CD4-positive, alpha-beta memory T cell (primary cell): ENCODE data around the gene SEMA4A. TPM values are rescaled to one million over a fixed set of nuclear protein-coding genes. Genes with fewer than 3 reads are reported as not detected.
"Not testable (repeated sequence)": the region's sequence is repeated elsewhere in the genome, so short reads cannot be mapped to it uniquely, and the experiment has no call there.

ENCODE experiments used
- CTCF ChIA-PET: fragments of 350-600 bp; sonication (Branson Sonifier 250); formaldehyde crosslinking; loops from one replicate; lab custom pipeline; 2021; ENCODE audit warnings: inconsistent platforms; ENCODE audit not compliant: partially characterized antibody; lab: Charles Lee
- POLR2A ChIA-PET: fragments of 350-600 bp; sonication (Branson Sonifier 250); formaldehyde crosslinking; loops from one replicate; lab custom pipeline; 2021; ENCODE audit not compliant: partially characterized antibody; lab: Charles Lee
- DNase-seq, 5 donors: peaks; one replicate each; pipeline versions ENCODE4 v3.0.0 to v3.0.0-alpha.2; 2020 to 2022; ENCODE audit warnings: mixed read lengths in 1 of 5
- H3K27ac ChIP-seq: one replicate; pipeline ENCODE4 v1.7.0; 2013; ENCODE audit warnings: low read depth, low read length
- H3K27me3 ChIP-seq: 2 replicates; pipeline ENCODE4 v1.7.0; 2013; ENCODE audit warnings: mild to moderate bottlenecking, low read length, moderate library complexity; ENCODE audit not compliant: insufficient read depth
- H3K36me3 ChIP-seq: 2 replicates; pipeline ENCODE4 v1.7.0; 2013; ENCODE audit warnings: mild to moderate bottlenecking, low read length, moderate library complexity; ENCODE audit not compliant: insufficient read depth
- H3K4me1 ChIP-seq: 2 replicates; pipeline ENCODE4 v1.7.0; 2013; ENCODE audit warnings: mild to moderate bottlenecking, low read length, moderate library complexity; ENCODE audit not compliant: insufficient read depth
- H3K4me3 ChIP-seq, 2 donors: one replicate each; pipeline ENCODE4 v1.7.0; 2013; ENCODE audit warnings: low read length in 2 of 2, mild to moderate bottlenecking in 1 of 2
- H3K9me3 ChIP-seq, 2 donors: one replicate each; pipeline ENCODE4 v1.7.0; 2013; ENCODE audit warnings: low read length in 2 of 2, control low read depth in 1 of 2; ENCODE audit not compliant: control insufficient read depth in 1 of 2
- H3K27ac Mint-ChIP-seq, 7 donors: one replicate each; pipeline ENCODE4 v1.8.0; 2020 to 2021; ENCODE audit warnings: mixed read lengths in 7 of 7, mild to moderate bottlenecking in 6 of 7, inconsistent platforms in 3 of 7, moderate library complexity in 3 of 7
- H3K27me3 Mint-ChIP-seq, 2 donors: one replicate each; pipeline ENCODE4 v1.8.0; 2020 to 2021; ENCODE audit warnings: mixed read lengths in 2 of 2
- H3K36me3 Mint-ChIP-seq, 2 donors: one replicate each; pipeline ENCODE4 v1.8.0; 2020 to 2021; ENCODE audit warnings: mixed read lengths in 2 of 2, inconsistent platforms in 1 of 2, mild to moderate bottlenecking in 1 of 2
- H3K4me1 Mint-ChIP-seq, 4 donors: one replicate each; pipeline ENCODE4 v1.8.0; 2020 to 2021; ENCODE audit warnings: mixed read lengths in 4 of 4, mild to moderate bottlenecking in 1 of 4
- H3K4me3 Mint-ChIP-seq, 8 donors: one replicate each; pipeline ENCODE4 v1.8.0; 2020 to 2021; ENCODE audit warnings: mixed read lengths in 8 of 8, mild to moderate bottlenecking in 7 of 8, moderate library complexity in 6 of 8, inconsistent platforms in 3 of 8
- H3K9me3 Mint-ChIP-seq, 8 donors: one replicate each; pipeline ENCODE4 v1.8.0; 2020 to 2021; ENCODE audit warnings: mixed read lengths in 8 of 8, mild to moderate bottlenecking in 5 of 8, inconsistent platforms in 3 of 8, moderate library complexity in 1 of 8
- intact Hi-C: fragments of 100-400 bp; cut with micrococcal nuclease; formaldehyde crosslinking; loops from one replicate; pipeline ENCODE4 v1.15.1; 2023
- polyA plus RNA-seq, 2 donors: library from polyadenylated mRNA; unstranded; fragments of 300-500 nt; fragmentation: Illumina TruSeq; gene quantifications; one replicate each; pipeline ENCODE4 v1.2.3, GENCODE V29; 2021
- total RNA-seq, 2 experiments: library from RNA; stranded (reverse); gene quantifications; one replicate each; pipeline ENCODE4 v1.2.3, GENCODE V29; 2021

SEMA4A gene
- total and polyA plus RNA-seq, 4 experiments from 2014 or later = 0.88 to 1.3 (median 1.2) TPM

DNA sequence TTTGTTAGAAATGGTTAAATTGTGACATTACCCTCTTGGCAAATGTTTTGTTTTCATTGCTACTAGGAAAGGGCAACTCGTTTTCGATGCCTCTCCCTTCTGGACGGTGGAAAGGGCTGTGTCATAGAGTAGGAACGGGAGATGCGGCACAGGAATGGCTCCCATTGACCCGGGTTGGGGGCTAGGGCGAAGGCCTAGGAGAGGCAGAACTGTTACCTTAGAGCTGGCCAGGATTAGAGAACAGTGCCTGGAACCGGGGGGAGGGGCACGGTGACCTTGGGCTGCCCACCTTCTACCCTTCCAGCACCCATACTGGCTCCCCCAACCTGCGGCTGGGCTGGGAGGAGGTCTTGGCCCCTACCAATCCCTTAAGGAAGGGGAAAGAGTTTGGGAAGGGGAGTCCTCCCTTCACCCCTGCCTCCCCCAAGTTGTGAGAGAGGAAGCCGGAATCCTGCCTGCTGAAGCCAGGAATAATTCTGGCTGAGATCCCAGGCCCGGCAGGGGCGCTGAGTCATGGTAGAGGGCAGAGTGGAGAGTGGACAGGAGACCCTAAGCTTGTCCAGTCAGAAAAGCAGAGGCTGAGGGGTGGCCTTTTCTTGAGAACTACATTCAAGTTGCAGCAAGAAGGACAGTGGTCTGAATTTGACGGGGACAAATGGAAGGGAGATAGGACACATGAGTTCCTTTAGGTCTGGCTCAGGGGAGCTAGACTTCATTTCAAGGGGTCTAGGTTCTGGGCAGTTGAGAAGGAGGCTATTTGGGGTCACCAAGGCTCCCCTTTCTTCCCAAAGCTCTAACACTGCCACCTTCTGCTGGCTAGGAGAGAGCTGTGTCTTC lies 30.6 kb upstream of the SEMA4A start:
- no peak for DNase-seq
- CTCF ChIA-PET = interaction anchor here (0.8 to 13.8 kb wide), 5 partner anchors 16 to 102 kb away, joined by 4 to 157 read pairs (median 6); no protein-coding TSS in a partner anchor
- POLR2A ChIA-PET = interaction anchor here (1.6 to 21.9 kb wide), 3 partner anchors 8 to 25 kb away, joined by 4 to 527 read pairs (median 17); partner anchors contain the start of gene LMNA
- Mint-ChIP-seq H3K4me3 (peak overlapping the region in 5 of 8 donors; percentile 23 to 66 (median 55)), H3K9me3 (peaks cover 0 to 7% (median 0%) of the 10 kb centered on the region in 8 donors), H3K27me3 (no peaks in the 10 kb centered on the region), H3K4me1 (peaks cover 42 to 90% (median 67%) of the 10 kb centered on the region in 4 donors), H3K36me3 (peaks cover 0 to 9% of the 10 kb centered on the region in 2 donors), H3K27ac (peak overlapping the region; percentile 90 to 98 (median 96))
- intact Hi-C loops = loop anchor here (1.0 kb wide), 1 partner anchor 8 kb away; the partner anchor contains the start of gene LMNA
- Histone ChIP-seq H3K4me3 (no peak overlapping the region), H3K36me3 (no peaks in the 10 kb centered on the region), H3K4me1 (peaks cover 75% of the 10 kb centered on the region), H3K27me3 (no peaks in the 10 kb centered on the region), H3K9me3 (no peaks in the 10 kb centered on the region), H3K27ac (no peak overlapping the region)

DNA sequence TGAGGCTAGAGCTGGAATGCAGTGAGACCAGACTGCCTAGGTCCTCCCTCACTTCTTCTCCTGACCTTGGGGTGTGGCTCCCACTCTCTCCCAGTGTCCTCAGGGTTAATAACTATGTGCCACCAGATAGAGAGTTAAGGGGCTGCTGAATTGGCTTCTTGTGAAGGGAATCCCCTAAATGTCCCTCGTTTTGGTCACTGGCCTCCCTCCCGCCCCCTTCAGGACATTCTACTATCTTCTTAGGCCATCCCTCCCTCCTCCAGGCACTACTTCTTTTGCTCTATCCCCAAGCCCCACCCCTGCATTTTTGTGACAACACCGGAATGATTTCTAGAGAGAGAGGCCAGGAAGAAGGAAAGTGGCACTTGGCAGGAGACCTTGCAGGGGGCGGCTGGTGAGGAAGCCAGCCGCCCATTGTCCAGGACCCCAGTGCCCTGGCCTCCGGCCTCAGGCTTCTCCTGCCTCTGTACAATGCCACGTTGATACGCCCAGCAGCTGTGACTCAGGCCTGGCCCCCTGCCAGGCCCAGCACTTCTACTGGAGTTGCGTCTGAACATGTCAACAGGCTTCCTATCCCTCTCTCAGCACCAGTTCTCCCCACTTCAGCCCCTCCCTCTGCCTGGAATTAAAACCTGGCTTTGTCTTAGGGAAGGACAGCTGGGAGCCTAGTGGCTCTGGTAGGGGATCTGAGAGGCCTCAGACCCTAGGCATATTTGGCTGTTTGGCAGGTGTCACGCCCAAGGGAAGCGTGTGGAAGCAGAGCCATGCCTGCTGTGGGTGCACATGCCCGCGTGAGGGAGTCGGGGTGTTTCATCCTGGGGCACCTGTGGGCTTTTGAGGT lies 29.8 kb upstream of the SEMA4A start:
- peak overlapping the region; percentile 90 to 98 (median 96) for H3K27ac Mint-ChIP-seq
- Histone ChIP-seq H3K9me3 (no peaks in the 10 kb centered on the region), H3K27me3 (no peaks in the 10 kb centered on the region), H3K27ac (peak overlapping the region; percentile 51), H3K4me3 (peak overlapping the region in 1 of 2 donors; percentile 7), H3K4me1 (peaks cover 76% of the 10 kb centered on the region), H3K36me3 (no peaks in the 10 kb centered on the region)
- peaks cover 44 to 90% (median 67%) of the 10 kb centered on the region in 4 donors for H3K4me1 Mint-ChIP-seq
- peak overlapping the region in 7 of 8 donors; percentile 9 to 66 (median 55) for H3K4me3 Mint-ChIP-seq
- no peaks in the 10 kb centered on the region for H3K27me3 Mint-ChIP-seq
- ChIA-PET CTCF (interaction anchor here (0.9 to 13.8 kb wide), 3 partner anchors 26 to 101 kb away, joined by 5 to 157 read pairs (median 7); no protein-coding TSS in a partner anchor), POLR2A (interaction anchor here (0.8 to 21.9 kb wide), 4 partner anchors 9 to 159 kb away, joined by 3 to 527 read pairs (median 10); partner anchors contain the start of gene LMNA)
- intact Hi-C loops = loop anchor here (1.0 to 2.0 kb wide), 2 partner anchors 9 to 17 kb away; partner anchors contain the start of gene LMNA
- H3K9me3 Mint-ChIP-seq = peaks cover 0 to 7% (median 0%) of the 10 kb centered on the region in 8 donors
- peaks cover 0 to 9% of the 10 kb centered on the region in 2 donors for H3K36me3 Mint-ChIP-seq
- DNase-seq = peak; percentile 70 to 85 (median 71)

DNA sequence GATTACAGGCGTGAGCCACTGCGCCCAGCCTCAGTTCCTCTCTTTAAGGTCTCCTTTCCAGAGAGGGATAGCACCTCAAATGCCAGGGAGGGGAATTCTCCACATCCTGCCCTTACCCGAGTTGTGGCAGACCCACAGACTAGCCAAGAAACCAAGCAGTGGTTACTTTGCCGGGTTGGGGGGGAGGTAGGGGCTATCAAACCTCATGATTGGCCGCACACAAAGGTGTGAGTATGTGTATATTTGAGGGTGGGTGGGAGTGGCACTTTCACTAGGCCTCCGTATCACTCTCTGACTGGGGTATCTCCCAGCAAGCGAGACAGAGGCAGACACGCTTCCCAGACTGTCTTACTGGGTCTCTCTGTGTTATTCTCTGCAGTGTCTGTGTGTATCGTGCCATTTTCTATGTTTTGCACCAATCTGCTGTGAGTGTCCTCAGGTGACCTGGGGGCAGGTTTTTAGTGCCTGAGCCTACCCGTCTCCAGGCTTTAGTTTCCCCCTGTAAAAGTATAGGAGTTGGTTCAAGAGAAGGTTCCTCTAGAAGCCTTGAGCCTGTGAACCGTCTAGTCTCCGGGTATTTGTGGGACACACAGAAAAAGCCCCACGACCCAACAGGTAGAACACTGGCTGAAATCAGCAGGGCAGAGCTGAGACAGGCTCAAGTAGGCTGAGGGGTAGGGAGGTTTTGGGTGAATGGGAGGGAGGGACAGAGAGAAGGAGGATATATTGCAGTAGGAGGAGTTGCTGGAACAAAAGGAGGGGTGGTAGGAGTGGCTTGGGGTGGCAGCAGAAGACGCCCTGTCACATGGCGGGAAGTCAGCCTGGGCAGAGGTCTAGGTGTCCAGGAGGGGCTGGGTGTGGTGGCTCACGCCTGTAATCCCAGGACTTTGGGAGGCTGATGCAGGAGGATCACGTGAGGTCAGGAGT lies 28.6 kb upstream of the SEMA4A start:
- Mint-ChIP-seq H3K9me3 (peaks cover 0 to 6% (median 0%) of the 10 kb centered on the region in 8 donors), H3K27me3 (no peaks in the 10 kb centered on the region), H3K4me3 (peak overlapping the region; percentile 36 to 83 (median 57)), H3K36me3 (peaks cover 0 to 10% of the 10 kb centered on the region in 2 donors), H3K4me1 (peaks cover 47 to 94% (median 72%) of the 10 kb centered on the region in 4 donors), H3K27ac (peak overlapping the region; percentile 90 to 98 (median 96))
- H3K27me3 ChIP-seq = no peaks in the 10 kb centered on the region
- CTCF ChIA-PET = interaction anchor here (1.9 to 13.8 kb wide), 4 partner anchors 9 to 34 kb away, joined by 7 to 716 read pairs (median 84); partner anchors contain the start of gene LMNA
- peak overlapping the region; percentile 51 for H3K27ac ChIP-seq
- H3K4me3 ChIP-seq = no peak overlapping the region
- no peaks in the 10 kb centered on the region for H3K9me3 ChIP-seq
- DNase-seq = peak; percentile 50 to 84 (median 54)
- POLR2A ChIA-PET = interaction anchor here (1.4 to 21.9 kb wide), 4 partner anchors 8 to 88 kb away, joined by 5 to 527 read pairs (median 64); partner anchors contain the start of genes LMNA and PMF1
- H3K36me3 ChIP-seq = no peaks in the 10 kb centered on the region
- H3K4me1 ChIP-seq = peaks cover 83% of the 10 kb centered on the region
- intact Hi-C loops = loop anchor here (2.0 kb wide), 1 partner anchor 18 kb away; no protein-coding TSS in a partner anchor

DNA sequence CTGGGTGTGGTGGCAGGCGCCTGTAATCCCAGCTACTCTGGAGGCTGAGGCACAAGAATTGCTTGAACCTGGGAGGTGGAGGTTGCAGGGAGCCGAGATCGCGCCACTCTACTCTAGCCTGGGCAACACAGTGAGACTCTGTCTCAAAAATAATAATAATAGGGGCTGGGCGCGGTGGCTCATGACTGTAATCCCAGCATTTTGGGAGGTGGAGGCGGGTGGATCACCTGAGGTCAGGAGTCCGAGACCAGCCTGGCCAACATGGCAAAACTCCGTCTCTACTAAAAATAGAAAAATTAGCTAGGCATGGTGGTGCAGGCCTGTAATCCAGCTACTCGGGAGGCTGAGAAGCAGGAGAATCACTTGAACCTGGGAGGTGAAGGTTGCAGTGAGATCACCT lies 27.8 kb upstream of the SEMA4A start:
- not testable (repeated sequence) for H3K27me3 Mint-ChIP-seq, H3K36me3 ChIP-seq, H3K27me3 ChIP-seq, H3K9me3 Mint-ChIP-seq, H3K27ac ChIP-seq, H3K4me3 ChIP-seq, H3K9me3 ChIP-seq
- ChIA-PET CTCF (interaction anchor here (2.7 to 13.7 kb wide), 2 partner anchors 10 to 29 kb away, joined by 11 to 716 read pairs; partner anchors contain the start of gene LMNA), POLR2A (interaction anchor here (1.3 to 21.9 kb wide), 4 partner anchors 9 to 615 kb away, joined by 3 to 527 read pairs (median 58); partner anchors contain the start of genes LMNA, MRPL24 and PMF1)
- peak in 1 of 5 donors; percentile 44 for DNase-seq
- Mint-ChIP-seq H3K4me3 (peak overlapping the region in 4 of 8 donors; percentile 39 to 83 (median 52)), H3K4me1 (peaks cover 46 to 93% (median 72%) of the 10 kb centered on the region in 4 donors), H3K36me3 (peaks cover 0 to 17% of the 10 kb centered on the region in 2 donors), H3K27ac (peak overlapping the region; percentile 90 to 98 (median 96))
- intact Hi-C loops = loop anchor here (2.0 kb wide), 1 partner anchor 19 kb away; no protein-coding TSS in a partner anchor
- peaks cover 83% of the 10 kb centered on the region for H3K4me1 ChIP-seq

DNA sequence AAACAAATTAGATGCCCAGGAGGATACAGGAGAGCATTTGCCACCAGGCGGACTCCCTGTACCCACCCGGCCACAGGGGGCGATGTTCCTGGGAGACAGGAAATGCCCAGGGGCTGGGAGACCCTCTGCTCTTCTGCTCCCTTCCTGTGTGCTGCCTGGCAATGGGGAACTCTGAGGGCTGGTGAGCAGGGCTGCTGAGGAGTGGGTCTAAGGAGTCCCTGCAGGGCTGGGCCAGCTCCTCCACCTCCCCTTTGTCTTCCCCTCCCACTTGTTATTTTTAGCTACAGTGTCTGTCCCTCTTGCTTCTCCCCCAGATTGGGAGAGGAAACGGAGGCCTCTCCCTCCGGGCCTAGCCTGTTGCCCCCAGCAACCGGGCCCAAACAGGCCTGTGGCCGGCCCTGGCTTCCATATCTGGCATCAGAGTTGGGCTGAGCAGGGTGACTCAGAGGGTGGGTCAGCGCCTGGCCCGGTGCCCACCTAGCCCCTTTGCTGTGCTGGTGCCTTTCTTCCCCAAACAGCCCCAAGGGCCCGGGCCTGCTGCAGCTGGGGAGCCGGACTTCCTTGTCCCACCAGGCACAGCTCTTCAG lies 27.2 kb upstream of the SEMA4A start:
- no peaks in the 10 kb centered on the region for H3K27me3 Mint-ChIP-seq
- H3K27ac Mint-ChIP-seq = peak overlapping the region; percentile 92 to 98 (median 96)
- H3K4me3 ChIP-seq = no peak overlapping the region
- peaks cover 81% of the 10 kb centered on the region for H3K4me1 ChIP-seq
- peaks cover 0 to 5% (median 0%) of the 10 kb centered on the region in 8 donors for H3K9me3 Mint-ChIP-seq
- H3K27ac ChIP-seq = peak overlapping the region; percentile 81
- CTCF ChIA-PET = interaction anchor here (2.7 to 13.7 kb wide), 2 partner anchors 10 to 30 kb away, joined by 11 to 716 read pairs; partner anchors contain the start of gene LMNA
- no peaks in the 10 kb centered on the region for H3K36me3 ChIP-seq
- DNase-seq = peak; percentile 57 to 90 (median 62)
- POLR2A ChIA-PET = interaction anchor here (0.6 to 21.9 kb wide), 7 partner anchors 9 to 615 kb away, joined by 3 to 527 read pairs (median 5); partner anchors contain the start of genes LMNA, MRPL24 and PMF1
- peak overlapping the region in 6 of 8 donors; percentile 16 to 85 (median 34) for H3K4me3 Mint-ChIP-seq
- no peaks in the 10 kb centered on the region for H3K9me3 ChIP-seq
- intact Hi-C loops = no loop called here
- peaks cover 0 to 19% of the 10 kb centered on the region in 2 donors for H3K36me3 Mint-ChIP-seq
- H3K4me1 Mint-ChIP-seq = peaks cover 44 to 88% (median 71%) of the 10 kb centered on the region in 4 donors
- H3K27me3 ChIP-seq = no peaks in the 10 kb centered on the region
